GM19395 (cell line): ENCODE data around the gene TXNL4B.

Source experiments
- ATAC-seq: cut with Tn5 transposase; IDR thresholded peaks from one replicate; pipeline ENCODE4 v1.9.1; 2021; ENCODE audit warnings: mild to moderate bottlenecking, moderate library complexity; ENCODE audit not compliant: unreplicated experiment

TXNL4B gene

DNA sequence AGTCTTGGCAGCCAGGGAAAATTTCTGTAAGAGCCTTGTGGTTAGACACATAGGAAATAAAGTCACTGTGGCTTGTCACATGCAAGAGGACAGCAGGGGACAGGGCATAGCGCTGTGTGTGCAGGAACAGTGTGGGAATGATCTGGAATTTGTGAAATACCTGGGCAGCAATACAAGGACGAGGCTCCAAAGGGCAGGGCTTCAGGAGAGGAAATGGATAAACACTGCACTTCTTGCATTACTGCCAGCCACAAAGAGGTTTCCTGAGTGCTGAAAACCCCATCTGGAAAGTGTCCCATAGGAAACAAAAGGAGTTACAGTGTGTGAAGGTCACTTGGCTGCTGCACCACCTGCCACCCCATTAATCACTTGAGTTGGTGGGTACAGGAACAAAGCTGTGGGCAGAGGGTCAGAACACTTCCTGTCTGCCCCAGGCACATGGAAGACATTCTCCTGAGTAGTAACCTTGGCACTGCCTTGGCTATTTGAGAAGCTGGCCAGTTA lies 51.2 kb downstream of the TXNL4B start:
- no peak for ATAC-seq

DNA sequence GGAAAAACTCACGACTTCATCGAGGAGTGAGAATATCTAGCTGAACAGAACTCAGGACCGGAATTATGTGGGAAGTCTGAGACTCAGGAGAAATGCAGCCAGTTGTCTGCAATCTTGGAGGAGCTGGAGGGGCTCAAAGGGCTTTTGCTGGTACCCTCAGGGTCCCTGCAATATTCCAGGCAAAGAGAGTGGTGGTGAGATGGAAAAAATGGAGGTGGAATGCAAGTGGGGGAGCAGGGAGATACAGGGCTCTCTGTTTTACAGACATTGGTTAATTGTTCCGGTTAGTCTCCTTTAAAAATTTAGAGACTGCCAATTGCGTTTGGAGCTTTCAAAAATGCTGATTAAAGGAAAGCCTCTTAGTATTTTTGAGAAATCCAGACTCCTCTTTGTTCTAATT lies 57.3 kb downstream of the TXNL4B start:
- ATAC-seq = no peak
